NB4 (cell line): ENCODE measurements around the gene RO60.

Source experiments
- DNase-seq: peaks from one replicate; pipeline ENCODE4 v3.0.0; 2010; ENCODE audit warnings: low read depth
- H3K4me3 ChIP-seq: one replicate; pipeline ENCODE4 v1.5.1; 2011; ENCODE audit warnings: mild to moderate bottlenecking, low read depth, low read length, moderate library complexity
- MYC ChIP-seq: IDR thresholded peaks from 2 replicates; pipeline ENCODE4 v1.6.1; 2011; ENCODE audit warnings: low read depth, low read length
- POLR2A ChIP-seq: IDR thresholded peaks from 2 replicates; pipeline ENCODE4 v1.6.1; 2011; ENCODE audit warnings: mild to moderate bottlenecking; ENCODE audit not compliant: insufficient read length; ENCODE audit errors: extremely low read depth
- TF ChIP-seq, protein P1 (sequence below): IDR thresholded peaks from one replicate; pipeline ENCODE4 v1.5.1; 2012; ENCODE audit warnings: low read depth, low read length
- TF ChIP-seq, protein P2 (sequence below): IDR thresholded peaks from 2 replicates; pipeline ENCODE4 v1.6.1; 2011; ENCODE audit warnings: low read depth, low read length

RO60 gene

DNA sequence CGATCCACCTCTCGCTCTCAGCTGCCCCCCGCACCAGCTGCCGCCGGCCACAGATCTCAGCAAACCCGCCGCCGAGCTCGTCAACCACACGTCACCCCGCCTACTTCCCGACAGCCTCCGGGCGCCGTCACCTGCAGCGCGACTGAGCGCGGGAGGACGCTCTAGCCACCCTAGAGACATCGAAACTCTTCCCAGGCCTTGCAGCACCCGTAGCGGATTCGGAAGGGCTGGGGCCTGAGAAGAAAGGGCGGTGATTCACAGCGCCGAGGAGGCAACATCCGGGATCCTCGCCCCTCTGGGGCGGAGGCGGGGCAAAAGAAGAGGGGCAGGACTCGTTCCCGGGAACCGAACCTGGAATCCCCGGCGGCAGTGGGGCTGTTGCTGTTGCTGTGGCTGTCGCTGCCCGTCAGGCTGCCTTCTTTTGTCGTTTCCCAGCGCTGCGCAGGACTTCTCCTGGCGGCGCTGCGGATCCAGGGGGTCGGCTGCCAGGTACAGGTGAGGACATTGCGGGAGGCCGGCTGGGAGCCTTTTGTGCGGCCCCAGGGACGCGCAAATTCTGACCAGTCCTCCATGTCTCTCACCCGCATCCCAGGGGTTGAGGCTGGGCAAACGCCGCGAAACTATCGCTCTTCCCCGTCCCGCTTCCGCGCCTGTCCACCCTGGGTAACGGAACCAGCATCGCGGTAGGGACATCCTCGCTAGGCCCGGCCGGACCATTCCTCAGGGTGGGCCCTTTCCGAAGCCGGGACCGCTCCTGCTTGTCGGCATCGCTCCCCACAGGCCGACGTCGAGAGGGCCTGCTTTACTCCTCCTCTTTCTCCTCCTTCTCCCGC is at the start of gene RO60, which contains the start of gene UCHL5:
Gene RO60, plus strand, starts transcription at position 331 of the 833 bp plus-strand sequence. CDS start 9,443 bp downstream, outside the sequence.
Gene UCHL5, minus strand, starts transcription at position 79 of the 833 bp plus-strand sequence. CDS start 100 bp downstream, outside the sequence.
- H3K4me3 ChIP-seq: peak within 1 kb of the TSS; percentile 99
- DNase-seq: peak; percentile 99
- TF ChIP-seq, protein P1, sequence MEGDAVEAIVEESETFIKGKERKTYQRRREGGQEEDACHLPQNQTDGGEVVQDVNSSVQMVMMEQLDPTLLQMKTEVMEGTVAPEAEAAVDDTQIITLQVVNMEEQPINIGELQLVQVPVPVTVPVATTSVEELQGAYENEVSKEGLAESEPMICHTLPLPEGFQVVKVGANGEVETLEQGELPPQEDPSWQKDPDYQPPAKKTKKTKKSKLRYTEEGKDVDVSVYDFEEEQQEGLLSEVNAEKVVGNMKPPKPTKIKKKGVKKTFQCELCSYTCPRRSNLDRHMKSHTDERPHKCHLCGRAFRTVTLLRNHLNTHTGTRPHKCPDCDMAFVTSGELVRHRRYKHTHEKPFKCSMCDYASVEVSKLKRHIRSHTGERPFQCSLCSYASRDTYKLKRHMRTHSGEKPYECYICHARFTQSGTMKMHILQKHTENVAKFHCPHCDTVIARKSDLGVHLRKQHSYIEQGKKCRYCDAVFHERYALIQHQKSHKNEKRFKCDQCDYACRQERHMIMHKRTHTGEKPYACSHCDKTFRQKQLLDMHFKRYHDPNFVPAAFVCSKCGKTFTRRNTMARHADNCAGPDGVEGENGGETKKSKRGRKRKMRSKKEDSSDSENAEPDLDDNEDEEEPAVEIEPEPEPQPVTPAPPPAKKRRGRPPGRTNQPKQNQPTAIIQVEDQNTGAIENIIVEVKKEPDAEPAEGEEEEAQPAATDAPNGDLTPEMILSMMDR: no peak
- TF ChIP-seq POLR2A (peak; percentile 92), MYC (peak; percentile 89)
- TF ChIP-seq, protein P2, sequence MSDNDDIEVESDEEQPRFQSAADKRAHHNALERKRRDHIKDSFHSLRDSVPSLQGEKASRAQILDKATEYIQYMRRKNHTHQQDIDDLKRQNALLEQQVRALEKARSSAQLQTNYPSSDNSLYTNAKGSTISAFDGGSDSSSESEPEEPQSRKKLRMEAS: peak; percentile 88

DNA sequence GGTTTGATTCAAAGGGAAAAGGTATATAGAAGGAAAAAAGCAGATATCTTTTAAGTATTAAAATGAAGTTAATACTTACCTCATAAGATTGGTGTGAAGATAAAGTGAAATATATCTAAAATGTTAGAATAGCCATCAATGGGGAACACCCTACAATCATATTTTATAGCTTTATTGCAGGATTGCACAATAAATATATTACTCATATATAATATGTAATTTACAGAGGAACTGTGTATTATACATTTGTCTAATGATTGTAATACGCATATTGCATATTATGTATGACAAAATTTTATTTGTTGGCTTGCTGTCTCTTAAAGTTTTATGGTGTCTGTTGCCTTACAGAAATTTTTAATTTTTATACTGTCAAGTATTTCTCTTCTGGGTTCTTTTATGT is 48.0 kb upstream of the RO60 start:
- H3K4me3 ChIP-seq: no peak overlapping the region
- DNase-seq: no peak
- TF ChIP-seq MYC: no peak
- TF ChIP-seq POLR2A: no peak
- TF ChIP-seq, protein P2: no peak
- TF ChIP-seq, protein P1: no peak

DNA sequence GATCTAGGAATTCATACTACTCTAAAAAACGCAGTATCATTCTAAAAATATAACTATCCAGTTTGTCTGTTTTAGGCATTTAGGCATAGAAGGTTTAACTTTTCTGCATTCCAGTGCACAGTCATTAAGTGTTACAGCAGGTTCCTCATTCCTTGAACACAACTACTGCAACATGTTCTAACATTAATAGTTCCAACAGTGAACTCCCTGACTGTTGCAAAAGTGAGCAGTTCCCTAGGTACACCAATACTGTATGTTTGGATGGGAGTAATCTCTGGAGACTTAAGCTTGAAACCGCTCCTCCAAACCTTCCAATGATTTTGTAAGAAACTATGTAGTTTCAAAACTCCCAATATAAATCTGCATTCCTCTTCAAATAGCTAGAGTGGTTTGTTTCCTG is 46.4 kb upstream of the RO60 start:
- peak; percentile 26 for DNase-seq
- H3K4me3 ChIP-seq: no peak overlapping the region
- no peak for TF ChIP-seq POLR2A
- TF ChIP-seq, protein P2: no peak
- TF ChIP-seq, protein P1: no peak

DNA sequence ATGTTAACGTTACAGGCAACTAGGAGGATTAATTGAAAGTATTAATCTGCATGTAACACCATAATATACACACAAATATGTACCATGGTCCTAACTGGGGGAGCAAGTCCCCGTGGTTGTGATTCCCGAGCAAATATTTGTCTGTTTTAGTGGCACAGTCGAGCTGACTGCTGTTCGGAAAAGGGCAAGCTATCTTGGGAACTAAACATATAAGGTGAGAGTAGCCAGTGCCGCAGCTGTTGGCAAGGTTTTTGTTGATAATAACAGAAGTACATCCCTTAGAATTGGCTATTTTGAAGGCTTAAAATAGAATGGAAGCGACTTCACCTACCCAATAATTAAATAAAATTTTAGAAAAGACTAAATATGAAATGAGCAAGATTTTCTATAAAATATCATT is 45.7 kb upstream of the RO60 start:
- no peak overlapping the region for H3K4me3 ChIP-seq
- DNase-seq: no peak
- TF ChIP-seq, protein P2: no peak
- no peak for TF ChIP-seq MYC
- TF ChIP-seq, protein P1: no peak
- TF ChIP-seq POLR2A: no peak

DNA sequence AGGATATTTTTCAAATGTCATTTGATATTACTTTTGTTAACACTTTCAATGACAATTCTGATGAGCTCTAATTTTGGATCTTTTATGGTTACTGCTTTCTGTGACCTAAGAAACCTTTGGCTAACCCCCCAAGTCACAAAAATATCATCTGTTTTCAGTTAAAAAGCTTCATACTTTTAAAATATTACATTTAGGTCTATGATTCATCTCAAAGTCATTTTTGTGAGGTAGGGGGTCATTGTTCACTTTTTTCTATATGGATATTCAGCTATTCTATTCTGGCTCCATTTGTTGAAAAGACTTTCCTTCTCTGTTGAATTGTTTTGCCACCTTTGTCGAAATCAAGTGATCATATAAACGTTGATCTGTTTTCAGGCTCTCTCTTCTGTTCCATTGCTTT is 45.0 kb upstream of the RO60 start:
- H3K4me3 ChIP-seq: no peak overlapping the region
- no peak for DNase-seq
- TF ChIP-seq MYC: no peak
- TF ChIP-seq, protein P1: no peak
- TF ChIP-seq, protein P2: no peak
- TF ChIP-seq POLR2A: no peak
